GM21515 (cell line): ENCODE data around the gene UQCR11.

Source experiments
- ATAC-seq: cut with Tn5 transposase; IDR thresholded peaks from one replicate; pipeline ENCODE4 v1.9.1; 2021; ENCODE audit not compliant: unreplicated experiment

Gene UQCR11

GRCh38 chr19:1618157-1619093 is 13.2 kb upstream of the UQCR11 start:
- no peak for ATAC-seq

DNA sequence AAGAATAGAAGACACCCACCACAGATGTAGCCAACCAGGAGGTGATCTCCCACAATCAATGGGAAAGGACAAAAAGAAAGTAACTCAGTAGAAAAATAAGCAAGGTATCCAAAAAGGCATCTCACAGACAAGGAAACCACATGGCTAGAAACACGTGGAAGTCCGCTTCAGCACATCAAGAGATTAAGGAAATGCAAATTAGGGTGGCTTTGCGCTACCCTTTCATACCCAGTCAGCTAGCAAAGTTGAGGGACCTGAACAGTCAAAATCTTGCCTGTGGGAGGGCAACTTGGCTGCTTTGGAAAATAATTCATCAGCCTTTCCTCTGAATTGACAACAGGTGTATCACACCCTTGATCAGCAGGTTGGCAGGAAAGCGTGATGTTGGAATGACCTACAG is 11.6 kb upstream of the UQCR11 start:
- ATAC-seq: no peak

DNA sequence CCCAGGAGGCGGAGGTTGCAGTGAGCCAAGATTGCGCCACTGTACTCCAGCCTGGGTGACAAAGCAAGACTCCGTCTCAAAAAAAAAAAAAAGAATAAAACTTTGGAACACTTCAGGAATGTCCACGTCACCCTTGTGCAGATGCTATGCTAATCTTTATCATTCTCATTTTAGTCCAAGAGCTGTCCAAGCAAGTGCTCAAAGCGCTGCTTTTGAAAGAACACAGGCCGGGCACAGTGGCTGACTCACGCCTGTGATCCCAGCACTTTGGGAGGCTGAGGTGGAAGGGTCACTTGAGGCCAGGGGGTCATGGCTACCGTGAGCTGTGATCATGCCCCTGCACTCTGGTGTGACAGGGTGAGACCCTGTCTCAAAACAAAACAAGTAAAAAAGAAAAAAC is 11.1 kb upstream of the UQCR11 start:
- no peak for ATAC-seq

DNA sequence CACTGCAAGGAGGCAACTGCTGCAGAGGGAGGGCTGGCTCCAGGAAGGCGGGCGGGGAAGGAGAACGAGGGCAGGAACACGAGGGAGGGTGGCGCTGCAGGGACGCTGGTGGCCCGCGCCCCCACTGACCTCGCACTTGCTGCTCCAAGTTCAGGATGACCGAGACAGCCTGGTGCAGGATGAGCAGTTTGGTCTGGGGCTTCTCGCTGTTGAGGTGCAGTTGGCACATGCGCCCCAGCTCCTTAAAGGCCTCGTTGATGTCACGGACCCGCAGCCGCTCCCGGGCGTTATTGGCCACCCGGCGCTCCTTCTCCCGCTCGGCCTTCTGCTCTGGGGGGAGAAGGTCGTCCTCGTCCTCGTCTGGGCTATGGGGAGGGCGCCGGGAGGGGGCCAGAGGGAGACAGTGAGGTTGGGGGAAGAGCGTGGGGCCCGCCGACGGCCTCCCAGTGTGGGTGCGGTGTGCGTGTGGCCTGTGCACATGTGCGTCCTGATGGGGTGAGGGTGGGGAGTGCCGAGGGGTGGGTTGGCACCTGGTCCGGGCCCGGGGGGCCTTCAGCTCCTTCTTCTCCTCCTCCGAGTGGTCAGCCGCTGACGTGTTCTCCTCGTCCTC is 10.0 kb upstream of the UQCR11 start:
- ATAC-seq: no peak

GRCh38 chr19:1613808-1614570 is 8.7 kb upstream of the UQCR11 start:
- ATAC-seq: no peak

DNA sequence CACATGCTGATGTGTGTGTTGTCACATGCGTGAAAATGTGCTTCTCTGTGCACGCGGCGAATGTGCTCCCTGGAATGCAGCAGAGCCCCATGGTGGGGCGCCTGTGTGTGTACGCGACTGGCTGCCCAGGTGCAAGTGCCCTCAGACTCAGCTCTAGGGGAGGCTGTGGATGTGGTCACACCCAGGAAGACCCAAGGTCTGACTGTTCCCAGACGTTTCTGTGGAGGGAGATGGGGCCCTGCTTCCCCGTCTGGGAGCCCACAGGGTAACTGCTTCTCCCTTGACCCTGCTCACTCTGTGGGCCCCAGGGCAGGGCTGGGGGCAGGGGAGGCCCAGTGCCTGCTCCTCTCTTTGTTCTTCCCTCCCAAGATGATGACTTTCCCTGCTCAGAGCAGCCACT is 7.9 kb upstream of the UQCR11 start:
- no peak for ATAC-seq

GRCh38 chr19:1612114-1613086 is 7.1 kb upstream of the UQCR11 start:
- no peak for ATAC-seq

DNA sequence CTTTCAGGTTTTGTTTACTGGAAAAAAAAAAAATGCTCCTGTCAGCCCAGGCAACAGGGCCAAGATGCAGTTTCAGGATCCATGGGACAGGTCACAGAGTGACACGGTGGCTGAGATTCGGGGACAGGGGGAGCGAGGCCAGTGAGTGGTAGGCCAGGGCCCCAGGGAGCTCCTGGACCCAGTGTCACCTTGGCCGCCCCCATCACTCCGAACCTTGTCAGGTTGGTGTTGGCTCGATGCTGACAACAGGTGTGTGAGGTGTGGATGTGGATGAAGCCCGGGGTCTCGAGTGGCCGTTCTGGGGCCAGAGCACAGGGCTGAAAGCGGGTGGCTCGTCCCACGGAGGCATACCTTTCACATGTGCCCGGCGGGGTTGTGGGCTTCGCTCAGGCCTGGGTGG is 6.1 kb upstream of the UQCR11 start:
- ATAC-seq: no peak

DNA sequence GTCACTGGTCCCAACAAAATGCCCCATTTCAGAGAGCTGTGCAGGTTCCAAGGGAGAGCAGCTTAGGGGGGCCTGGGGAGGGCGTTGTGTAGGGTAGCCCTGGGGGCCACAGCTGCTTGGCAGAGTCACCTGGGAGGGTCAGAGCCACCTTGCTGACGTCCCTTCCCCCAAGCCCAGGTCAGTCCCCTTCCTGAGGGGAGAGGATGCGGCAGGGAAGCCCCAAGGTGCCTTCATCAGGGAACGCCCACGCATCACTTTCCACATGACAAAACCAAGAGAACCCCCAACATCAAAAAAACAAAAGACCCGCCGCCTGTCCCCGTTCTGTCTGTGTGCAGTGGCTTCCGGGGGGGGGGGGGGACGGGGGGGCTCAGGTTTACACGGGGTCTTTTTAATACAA is 5.3 kb upstream of the UQCR11 start:
- no peak for ATAC-seq

- ATAC-seq: no peak
Observed at GRCh38 chr19:1609680-1610474, 4.6 kb upstream of the UQCR11 start.

DNA sequence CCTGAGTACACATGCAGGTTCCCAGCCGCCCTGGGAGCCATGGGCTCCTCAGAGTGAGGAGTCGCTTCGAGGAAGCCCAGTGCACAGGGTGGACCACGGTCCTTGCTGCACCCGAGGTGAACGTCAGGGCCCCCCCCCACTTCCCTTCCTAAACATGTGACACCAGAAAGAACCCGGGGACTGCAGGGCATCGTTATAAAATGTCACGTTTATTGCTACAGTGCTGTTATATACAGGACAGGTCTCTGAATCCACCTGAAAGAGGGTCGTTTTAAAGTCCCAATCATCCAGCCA is 3.8 kb upstream of the UQCR11 start:
- ATAC-seq: no peak

DNA sequence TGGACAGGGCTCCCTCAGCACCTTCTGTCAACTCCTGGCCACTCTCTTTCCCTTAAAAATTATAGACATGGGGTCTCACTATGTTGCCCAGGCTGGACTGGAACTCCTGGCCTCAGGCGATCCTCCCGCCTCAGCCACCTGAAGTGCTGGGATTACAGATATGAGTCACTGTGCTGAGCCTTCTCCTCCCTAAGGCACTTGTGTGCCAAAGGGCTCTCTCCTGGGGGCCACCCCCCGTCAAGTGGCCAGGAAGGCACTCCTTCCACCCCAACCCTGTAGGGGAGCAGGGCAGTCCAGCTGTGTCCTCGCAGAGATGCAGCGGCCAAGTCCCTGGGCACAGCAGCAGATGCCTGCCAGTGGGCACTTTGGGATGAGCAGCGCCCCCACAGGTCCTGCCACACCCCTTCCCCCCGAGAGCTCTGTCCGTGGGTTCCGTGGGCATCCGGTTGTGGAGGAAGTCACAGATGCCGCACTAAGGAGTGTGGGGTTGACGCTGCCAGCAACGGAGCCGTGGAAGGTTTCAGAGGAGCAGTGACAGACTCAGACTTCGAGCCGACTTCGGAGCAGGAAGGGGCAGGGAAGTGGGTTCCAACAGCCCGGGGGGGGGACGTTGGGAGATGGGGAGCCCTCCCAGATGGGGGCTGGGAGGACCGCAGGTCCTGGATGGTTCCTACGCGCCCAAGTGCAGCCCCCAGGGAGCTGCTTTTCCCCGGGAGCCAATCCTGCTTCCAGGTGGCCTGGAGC is 3.3 kb upstream of the UQCR11 start:
- no peak for ATAC-seq

- no peak for ATAC-seq
Observed at GRCh38 chr19:1606138-1606651, 933 bp upstream of the UQCR11 start.

GRCh38 chr19:1602091-1602707 is 3.1 kb downstream of the UQCR11 start:
- ATAC-seq: no peak

DNA sequence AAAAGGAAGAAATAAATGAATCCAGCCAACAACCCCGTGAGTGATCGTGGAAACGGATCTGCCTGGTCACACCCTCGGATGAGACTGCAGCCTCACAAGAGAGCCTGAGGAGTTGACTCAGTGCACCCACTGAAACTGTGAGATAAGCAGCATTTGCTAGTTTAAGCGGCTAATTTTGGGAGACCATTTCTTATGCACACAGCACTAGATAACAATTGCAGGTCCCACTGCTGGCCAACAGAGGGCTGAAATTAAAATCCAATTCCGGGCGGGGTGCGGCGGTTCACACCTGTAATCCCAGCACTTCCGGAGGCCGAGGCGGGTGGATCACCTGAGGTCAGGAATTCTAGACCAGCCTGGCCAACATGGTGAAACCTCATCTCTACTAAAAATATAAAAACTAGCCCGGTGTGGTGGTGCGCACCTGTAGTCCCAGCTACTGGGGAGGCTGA is 3.6 kb downstream of the UQCR11 start:
- no peak for ATAC-seq

DNA sequence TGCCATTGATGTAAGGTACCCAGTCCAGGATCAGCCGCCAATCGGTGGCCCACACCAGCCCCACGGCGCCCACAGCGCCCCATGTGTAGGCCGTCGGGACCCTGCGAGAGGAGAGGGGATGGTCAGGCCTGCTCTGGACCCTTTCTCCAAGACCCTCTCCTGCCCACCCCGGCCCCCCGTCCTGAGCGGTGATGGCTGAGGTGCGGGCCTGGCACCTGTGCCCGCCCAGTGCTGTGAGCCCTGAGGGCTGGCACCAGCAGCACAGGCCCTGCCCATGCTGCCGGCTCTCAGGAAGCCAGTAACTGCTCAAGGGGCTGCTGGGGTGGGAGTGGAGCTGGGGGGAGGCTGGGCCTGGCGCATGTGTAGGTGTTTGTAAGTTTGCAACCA is 5.8 kb downstream of the UQCR11 start:
- no peak for ATAC-seq

GRCh38 chr19:1598777-1599459 is 6.3 kb downstream of the UQCR11 start:
- no peak for ATAC-seq

DNA sequence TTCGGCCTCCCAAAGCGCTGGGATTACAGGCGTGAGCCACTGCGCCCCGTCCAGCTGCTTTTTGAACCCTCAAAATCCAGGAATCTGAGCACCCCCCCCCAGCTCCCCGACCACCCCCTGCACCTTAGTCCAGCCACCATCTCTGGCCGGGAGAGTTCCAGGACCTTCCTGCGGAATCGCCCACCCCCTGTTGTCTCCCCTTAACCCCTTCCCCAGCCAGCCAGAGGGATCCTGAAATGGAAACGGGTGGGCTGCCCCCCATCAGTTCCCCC is 11.8 kb downstream of the UQCR11 start:
- ATAC-seq: no peak
